ENCODE results near the gene MLEC.

Gene MLEC

DNA sequence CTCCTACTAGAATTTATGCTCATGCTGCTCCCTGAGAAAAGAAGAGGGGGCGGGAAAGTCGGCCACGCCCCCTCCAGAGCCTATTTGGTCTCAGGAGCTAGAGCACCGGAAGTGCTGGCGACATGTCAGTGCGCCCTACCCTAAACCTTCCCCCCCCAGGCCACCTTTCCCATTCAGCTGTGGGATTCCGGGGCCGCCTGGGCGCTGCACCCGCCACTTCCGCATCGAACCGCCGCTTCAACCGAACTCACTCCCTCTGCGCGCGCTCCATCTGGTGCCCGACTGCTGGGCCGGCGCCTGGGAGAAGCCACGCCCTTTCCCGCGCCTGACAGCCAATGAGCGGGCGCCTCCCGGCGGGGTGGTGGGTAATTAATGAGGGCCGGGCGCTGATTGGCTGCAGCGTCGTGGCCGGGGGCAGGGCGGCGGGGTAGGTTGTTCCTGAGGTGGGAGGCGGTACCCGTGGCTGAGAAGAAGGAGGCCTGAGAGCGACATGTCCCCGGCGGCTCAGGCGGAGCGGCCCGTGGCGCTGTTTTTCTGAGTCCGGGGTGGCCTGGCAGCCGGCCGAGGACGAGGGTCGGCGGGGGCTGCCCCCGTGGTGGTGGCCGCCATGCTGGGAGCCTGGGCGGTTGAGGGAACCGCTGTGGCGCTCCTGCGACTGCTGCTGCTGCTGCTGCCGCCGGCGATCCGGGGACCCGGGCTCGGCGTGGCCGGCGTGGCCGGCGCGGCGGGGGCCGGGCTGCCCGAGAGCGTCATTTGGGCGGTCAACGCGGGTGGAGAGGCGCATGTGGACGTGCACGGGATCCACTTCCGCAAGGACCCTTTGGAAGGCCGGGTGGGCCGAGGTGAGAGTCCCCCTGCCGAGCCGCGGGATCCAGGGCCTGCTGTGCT lies at the start of gene MLEC:
Gene MLEC, plus strand, starts transcription at position 460 of the 888 bp plus-strand sequence. Its CDS starts 148 bp downstream, at position 608.
- DNase-seq: peak; percentile 99

- DNase-seq: peak; percentile 83
Measured at GRCh38 chr12:120639771-120640721, 46.9 kb upstream of the MLEC start, which contains the start of gene CABP1. CABP1 (plus strand) TSS chr12:120640626; CDS start chr12:120640686, 60 bp downstream.

GRCh38 chr12:120640861-120641833 lies 45.8 kb upstream of the MLEC start:
- DNase-seq: peak; percentile 64

DNA sequence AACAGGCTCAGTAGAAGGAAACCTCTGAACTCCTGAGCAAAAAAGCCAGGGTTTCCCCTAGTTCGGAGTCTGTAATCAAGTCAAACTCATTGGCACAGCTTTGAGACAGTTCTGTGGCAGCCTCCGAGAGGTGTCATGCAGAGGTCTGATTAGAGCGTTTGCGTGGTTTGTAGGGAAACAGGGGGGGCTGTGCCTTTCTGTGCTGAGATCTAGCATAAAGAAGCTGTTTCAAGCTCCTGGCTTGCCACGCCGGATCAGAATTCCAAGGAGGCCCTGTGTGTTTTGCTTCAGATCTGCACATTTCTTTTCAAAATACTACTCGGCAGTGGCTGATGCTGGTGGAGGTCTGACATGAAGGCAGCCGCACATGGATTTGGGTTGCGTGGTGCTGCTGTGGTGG lies 44.8 kb upstream of the MLEC start:
- DNase-seq: no peak

GRCh38 chr12:120642826-120643225 lies 44.1 kb upstream of the MLEC start:
- DNase-seq: no peak

DNA sequence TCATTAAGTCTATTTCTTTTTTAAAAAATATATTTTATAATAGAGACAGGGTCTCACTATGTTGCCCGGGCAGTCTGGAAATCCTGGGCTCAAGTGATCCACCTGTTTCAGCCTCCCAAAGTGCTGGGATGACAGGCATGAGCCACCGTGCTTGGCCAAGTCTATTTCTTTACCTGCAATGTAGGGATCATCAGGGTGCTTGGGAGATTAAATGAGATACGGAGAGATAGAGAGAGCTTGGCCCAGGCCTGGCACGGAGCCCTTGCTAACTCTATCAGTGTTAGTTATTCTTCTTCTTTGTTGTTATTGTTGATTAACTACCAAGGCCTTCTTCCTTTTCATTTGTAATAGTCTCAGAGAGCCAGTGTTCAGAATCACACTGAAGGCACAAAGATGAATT lies 43.4 kb upstream of the MLEC start:
- DNase-seq: no peak

GRCh38 chr12:120646044-120646443 lies 40.9 kb upstream of the MLEC start:
- DNase-seq: no peak

GRCh38 chr12:120647375-120647755 lies 39.6 kb upstream of the MLEC start:
- DNase-seq: no peak

- no peak for DNase-seq
Measured at GRCh38 chr12:120649442-120650232, 37.3 kb upstream of the MLEC start.

DNA sequence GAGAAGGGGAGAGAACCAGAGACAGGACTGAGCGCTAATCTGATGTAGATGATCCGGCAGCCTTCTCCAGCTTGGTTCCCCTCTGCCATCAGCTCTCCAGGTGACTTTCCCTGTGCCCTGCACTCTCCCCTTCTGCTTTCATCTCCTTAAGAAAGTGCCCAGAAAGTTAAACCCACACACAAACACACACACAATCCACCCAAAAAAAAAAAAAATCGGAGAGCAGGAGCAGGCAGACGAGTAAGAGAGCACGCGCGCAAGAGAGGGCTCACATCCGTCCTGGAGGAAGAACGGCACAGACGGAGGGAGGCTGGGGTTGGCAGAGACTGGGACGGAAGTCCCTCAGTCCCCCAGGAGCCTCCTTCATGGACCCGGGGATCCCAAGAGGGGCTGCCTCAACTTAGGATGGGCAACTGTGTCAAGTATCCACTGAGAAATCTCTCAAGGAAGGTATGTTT lies 36.7 kb upstream of the MLEC start:
- no peak for DNase-seq

DNA sequence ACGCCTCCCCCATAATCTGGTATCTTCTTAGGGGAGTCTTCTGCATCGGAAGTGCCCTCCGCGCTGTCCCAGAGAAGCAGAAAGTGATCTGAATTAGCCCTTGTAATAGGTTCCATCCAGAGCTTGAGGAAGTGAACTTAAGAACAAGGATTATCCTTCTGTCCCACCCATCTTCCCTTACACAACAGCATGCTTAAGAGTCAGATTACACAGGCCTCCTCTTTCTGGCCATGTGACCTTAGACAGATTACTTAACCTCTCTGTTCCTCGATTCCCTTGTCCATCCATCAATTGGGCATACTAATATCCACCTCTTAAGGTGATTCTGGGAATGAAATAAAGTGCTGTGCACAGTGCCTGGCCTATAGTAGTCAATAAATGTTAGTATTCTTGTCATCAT lies 35.1 kb upstream of the MLEC start:
- DNase-seq: no peak

GRCh38 chr12:120652656-120653435 lies 34.1 kb upstream of the MLEC start:
- no peak for DNase-seq

DNA sequence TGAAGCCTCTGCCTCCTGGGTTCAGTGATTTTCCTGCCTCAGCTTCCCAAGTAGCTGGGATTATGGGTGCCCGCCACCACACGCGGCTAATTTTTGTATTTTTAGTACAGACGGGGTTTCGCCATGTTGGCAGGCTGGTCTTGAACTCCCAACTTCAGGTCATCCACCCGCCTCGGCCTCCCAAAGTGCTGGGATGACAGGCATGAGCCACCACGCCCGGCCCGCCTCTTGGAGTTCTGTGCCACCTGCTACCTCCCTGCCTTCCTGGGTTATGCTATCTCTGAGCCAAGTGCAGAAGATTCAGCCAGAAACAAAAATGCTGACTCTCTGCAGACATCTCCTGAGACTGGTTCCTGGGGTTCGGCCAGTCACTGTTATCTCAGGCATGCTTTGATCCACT lies 33.3 kb upstream of the MLEC start:
- DNase-seq: no peak

GRCh38 chr12:120654656-120655055 lies 32.3 kb upstream of the MLEC start:
- DNase-seq: no peak

DNA sequence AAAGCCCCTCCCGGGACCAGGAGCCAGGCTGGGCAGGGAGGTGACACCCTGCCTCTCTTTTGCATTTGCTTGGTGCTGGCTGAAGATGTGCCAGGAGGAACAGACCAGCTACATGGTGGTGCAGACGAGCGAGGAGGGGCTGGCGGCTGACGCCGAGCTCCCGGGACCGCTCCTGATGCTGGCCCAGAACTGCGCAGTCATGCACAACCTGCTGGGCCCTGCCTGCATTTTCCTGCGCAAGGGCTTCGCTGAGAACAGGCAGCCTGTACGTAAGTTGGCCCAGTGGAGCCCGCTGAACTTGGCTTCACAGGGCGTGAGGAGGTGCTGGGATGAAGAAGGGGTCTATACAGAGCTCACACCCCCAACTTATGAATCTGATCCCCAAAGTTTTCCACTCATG lies 30.9 kb upstream of the MLEC start:
- no peak for DNase-seq

- no peak for DNase-seq
Measured at GRCh38 chr12:120658286-120659150, 28.4 kb upstream of the MLEC start.

DNA sequence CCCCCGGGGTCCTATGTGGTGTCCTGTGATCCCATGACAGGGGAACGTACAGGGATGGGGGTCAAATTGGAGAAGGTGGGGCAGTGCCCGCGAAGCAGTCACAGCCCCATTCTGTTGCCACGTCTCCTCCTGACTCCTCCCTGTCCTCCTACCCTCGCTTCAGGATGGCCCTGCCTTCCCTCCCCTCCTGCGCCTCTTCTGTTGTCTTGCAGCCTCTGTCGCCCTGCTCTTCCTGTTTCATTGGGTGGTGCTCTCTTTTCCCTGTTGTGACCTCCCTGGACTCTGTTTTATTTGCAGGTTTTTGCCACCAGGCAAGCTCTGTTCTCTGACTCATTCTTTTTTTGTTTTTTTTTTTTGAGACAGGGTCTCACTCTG lies 27.8 kb upstream of the MLEC start:
- DNase-seq: no peak

DNA sequence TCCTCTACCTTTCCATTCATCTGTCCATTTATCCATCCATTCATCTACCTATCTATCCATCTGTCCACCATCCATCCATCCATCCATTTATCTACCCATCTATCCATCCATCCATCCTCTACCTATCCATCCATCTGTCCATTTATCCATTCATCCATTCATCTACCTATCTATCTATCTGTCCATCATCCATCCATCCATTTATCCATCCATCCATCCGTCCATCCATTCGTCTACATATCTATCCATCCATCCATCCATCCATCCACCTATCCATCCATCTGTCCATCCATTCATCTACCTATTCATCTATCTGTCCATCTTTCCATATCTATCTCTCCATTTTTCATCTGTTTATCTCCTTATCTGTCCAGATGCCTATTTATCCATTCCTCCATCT lies 25.5 kb upstream of the MLEC start:
- no peak for DNase-seq

- no peak for DNase-seq
Measured at GRCh38 chr12:120662879-120663278, 24.1 kb upstream of the MLEC start.

GRCh38 chr12:120663741-120664140 lies 23.2 kb upstream of the MLEC start:
- no peak for DNase-seq

All from stimulated activated CD4-positive, alpha-beta T cell treated with anti-CD3 and anti-CD28 coated beads, Interleukin-15, amount 100 ng/mL, for 24 hours (primary cell).